Measurements from ENCODE around the gene ADGRB3. TPM values are rescaled to one million over a fixed set of nuclear protein-coding genes. Genes with fewer than 3 reads are reported as not detected.

Gene ADGRB3
- total and polyA plus RNA-seq, 4 donors: 0.21 to 2.3 (median 0.48) TPM

- no peak for DNase-seq (ENCODE audit: low spot score)
- Histone ChIP-seq H3K36me3 (ENCODE audit: control insufficient read depth in 4 of 4, insufficient read depth in 3 of 4, low read depth in 1 of 4, low read length in 3 of 4) (no peaks in the 10 kb centered on the region), H3K27me3 (ENCODE audit: control insufficient read depth in 4 of 4, insufficient read depth in 4 of 4, low read length in 3 of 4) (no peaks in the 10 kb centered on the region), H3K4me3 (ENCODE audit: low read depth in 1 of 3, low read length in 3 of 3) (no peak overlapping the region), H3K27ac (ENCODE audit: low read depth in 1 of 2, low read length in 2 of 2) (no peak overlapping the region), H3K4me1 (ENCODE audit: control insufficient read depth in 4 of 4, insufficient read depth in 4 of 4, low read length in 3 of 4) (no peaks in the 10 kb centered on the region), H3K9me3 (ENCODE audit: control insufficient read depth in 4 of 4, low read length in 3 of 4) (peaks cover 0 to 2% (median 0%) of the 10 kb centered on the region in 4 donors), H3K9ac (ENCODE audit: low read depth in 1 of 2, low read length in 2 of 2) (no peak overlapping the region)
- TF ChIP-seq REST (IDR thresholded peaks at IDR 0.05) (no peak), FOXA2 (IDR thresholded peaks at IDR 0.05) (no peak), HNF4G (IDR thresholded peaks at IDR 0.05) (no peak), EGR1 (IDR thresholded peaks at IDR 0.05; ENCODE audit: low read depth in 2 of 2) (no peak), HNF4A (conservative IDR thresholded peaks at IDR 0.05) (no peak), SP1 (IDR thresholded peaks at IDR 0.05) (no peak), FOXA1 (IDR thresholded peaks at IDR 0.05) (no peak), NR2F2 (IDR thresholded peaks at IDR 0.05) (no peak), JUND (IDR thresholded peaks at IDR 0.05) (no peak), GABPA (IDR thresholded peaks at IDR 0.05 in 1 of 2, conservative IDR thresholded peaks at IDR 0.05 in 1 of 2) (no peak), ZBTB33 (IDR thresholded peaks at IDR 0.05) (no peak), ATF3 (IDR thresholded peaks at IDR 0.05) (no peak), RAD21 (IDR thresholded peaks at IDR 0.05) (no peak)
- WGBS: 81% methylated on average over 4 of the region's 4 CpGs
Observed at GRCh38 chr6:68701159-68701558, 66.1 kb downstream of the ADGRB3 start.

- no peaks in the 10 kb centered on the region for H3K27me3 ChIP-seq (ENCODE audit: control insufficient read depth in 4 of 4, insufficient read depth in 4 of 4, low read length in 3 of 4)
- no peak for DNase-seq (ENCODE audit: low spot score)
- no peak overlapping the region for H3K9ac ChIP-seq (ENCODE audit: low read depth in 1 of 2, low read length in 2 of 2)
- no peaks in the 10 kb centered on the region for H3K36me3 ChIP-seq (ENCODE audit: control insufficient read depth in 4 of 4, insufficient read depth in 3 of 4, low read depth in 1 of 4, low read length in 3 of 4)
- H3K4me1 ChIP-seq (ENCODE audit: control insufficient read depth in 4 of 4, insufficient read depth in 4 of 4, low read length in 3 of 4): no peaks in the 10 kb centered on the region
- H3K9me3 ChIP-seq (ENCODE audit: control insufficient read depth in 4 of 4, low read length in 3 of 4): peaks cover 0 to 2% (median 0%) of the 10 kb centered on the region in 4 donors
- TF ChIP-seq FOXA1 (IDR thresholded peaks at IDR 0.05) (no peak), HNF4G (IDR thresholded peaks at IDR 0.05) (no peak)
- no peak overlapping the region for H3K27ac ChIP-seq (ENCODE audit: low read depth in 1 of 2, low read length in 2 of 2)
- H3K4me3 ChIP-seq (ENCODE audit: low read depth in 1 of 3, low read length in 3 of 3): no peak overlapping the region
Observed at GRCh38 chr6:68704485-68704884, 69.4 kb downstream of the ADGRB3 start.

GRCh38 chr6:68709091-68709490 lies 74.0 kb downstream of the ADGRB3 start:
- H3K9ac ChIP-seq (ENCODE audit: low read depth in 1 of 2, low read length in 2 of 2): no peak overlapping the region
- H3K4me3 ChIP-seq (ENCODE audit: low read depth in 1 of 3, low read length in 3 of 3): no peak overlapping the region
- WGBS: 92% methylated on average over 2 of the region's 2 CpGs
- H3K36me3 ChIP-seq (ENCODE audit: control insufficient read depth in 4 of 4, insufficient read depth in 3 of 4, low read depth in 1 of 4, low read length in 3 of 4): no peaks in the 10 kb centered on the region
- no peak for DNase-seq (ENCODE audit: low spot score)
- TF ChIP-seq GABPA (IDR thresholded peaks at IDR 0.05 in 1 of 2, conservative IDR thresholded peaks at IDR 0.05 in 1 of 2) (no peak), YY1 (IDR thresholded peaks at IDR 0.05) (no peak), ATF3 (IDR thresholded peaks at IDR 0.05) (no peak), FOXA2 (IDR thresholded peaks at IDR 0.05) (no peak), MAX (IDR thresholded peaks at IDR 0.05) (no peak), REST (IDR thresholded peaks at IDR 0.05) (no peak), ZBTB33 (IDR thresholded peaks at IDR 0.05) (no peak), FOXA1 (IDR thresholded peaks at IDR 0.05) (no peak), HNF4A (conservative IDR thresholded peaks at IDR 0.05) (no peak), JUND (IDR thresholded peaks at IDR 0.05) (no peak), RAD21 (IDR thresholded peaks at IDR 0.05) (no peak)
- H3K4me1 ChIP-seq (ENCODE audit: control insufficient read depth in 4 of 4, insufficient read depth in 4 of 4, low read length in 3 of 4): no peaks in the 10 kb centered on the region
- peaks cover 0 to 10% (median 0%) of the 10 kb centered on the region in 4 donors for H3K27me3 ChIP-seq (ENCODE audit: control insufficient read depth in 4 of 4, insufficient read depth in 4 of 4, low read length in 3 of 4)
- no peaks in the 10 kb centered on the region for H3K9me3 ChIP-seq (ENCODE audit: control insufficient read depth in 4 of 4, low read length in 3 of 4)
- no peak overlapping the region for H3K27ac ChIP-seq (ENCODE audit: low read depth in 1 of 2, low read length in 2 of 2)
